ENCODE measurements around the gene WASHC1. TPM values are rescaled to one million over a fixed set of nuclear protein-coding genes. Genes with fewer than 3 reads are reported as not detected.

WASHC1 gene
- total RNA-seq, result 3.4 and 4.2 TPM in 2 replicates

GRCh38 chr9:29356-29755, at the start of gene WASHC1:
Gene WASHC1 (minus strand): TSS chr9:29456. CDS start chr9:24999, 4,457 bp downstream.

Other genes starting within 250 kb of the WASHC1 start
- 0.06 and 0.13 TPM in 2 replicates for gene FOXD4, start 89.0 kb upstream of the WASHC1 start, total RNA-seq
- 12.8 and 34.3 TPM in 2 replicates for gene ZNG1A, start 149.6 kb upstream of the WASHC1 start, total RNA-seq
- gene DOCK8, start 185.4 kb upstream of the WASHC1 start, total RNA-seq, result under 0.01 TPM in 2 replicates